GM18508 (cell line): ENCODE results near the gene NDUFB1.

Experiments
- ATAC-seq: cut with Tn5 transposase; IDR thresholded peaks from one replicate; pipeline ENCODE4 v1.9.1; 2021; ENCODE audit warnings: moderate number of reproducible peaks; ENCODE audit not compliant: insufficient read depth, unreplicated experiment

The NDUFB1 gene

DNA sequence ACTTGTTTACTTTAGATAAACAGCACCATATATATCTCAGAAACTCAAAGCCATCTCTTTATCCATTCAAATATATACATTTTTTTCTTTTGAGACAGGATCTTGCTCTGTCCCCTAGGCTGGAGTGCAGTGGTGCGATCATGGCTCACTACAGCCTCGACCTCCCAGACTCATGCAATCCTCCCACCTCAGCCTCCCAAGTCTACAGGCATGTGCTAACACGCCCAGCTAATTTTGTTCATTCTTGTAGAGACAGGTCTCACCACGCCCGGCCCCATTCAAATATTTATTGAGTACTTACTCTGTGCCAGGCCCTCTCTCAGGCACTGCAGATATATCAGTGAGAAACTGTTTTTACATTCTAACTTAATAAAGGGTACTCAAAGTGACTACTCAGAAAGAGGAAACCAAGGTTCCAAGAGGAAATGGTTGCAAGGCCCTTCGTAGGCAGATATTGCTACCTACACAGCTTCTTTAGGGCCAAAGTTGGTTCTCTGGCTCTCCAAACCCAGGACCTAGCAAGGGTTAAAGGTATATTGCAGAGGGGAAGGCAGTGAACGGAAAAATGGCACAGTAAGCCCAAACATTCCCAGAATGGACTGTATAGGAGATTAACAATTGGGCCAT lies 18.0 kb downstream of the NDUFB1 start:
- ATAC-seq = no peak

DNA sequence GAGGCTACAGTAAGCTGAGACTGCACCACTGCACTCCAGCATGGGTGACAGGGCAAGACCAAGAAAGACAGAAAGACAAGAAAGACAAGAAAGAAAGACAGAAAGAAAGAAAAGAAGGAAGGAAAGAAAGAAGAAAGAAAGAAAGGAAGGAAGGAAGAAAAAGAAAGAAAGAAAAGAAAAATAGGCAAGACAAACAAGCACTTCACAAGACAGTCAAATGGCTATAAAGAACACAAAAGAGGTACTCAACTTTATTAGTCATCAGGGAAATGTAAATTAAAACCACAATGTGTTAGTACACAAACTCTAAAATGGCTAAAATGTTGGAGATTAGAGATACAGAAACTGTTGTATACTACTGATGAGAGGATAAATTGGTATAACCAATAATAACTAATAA lies 21.7 kb downstream of the NDUFB1 start:
- ATAC-seq = no peak

DNA sequence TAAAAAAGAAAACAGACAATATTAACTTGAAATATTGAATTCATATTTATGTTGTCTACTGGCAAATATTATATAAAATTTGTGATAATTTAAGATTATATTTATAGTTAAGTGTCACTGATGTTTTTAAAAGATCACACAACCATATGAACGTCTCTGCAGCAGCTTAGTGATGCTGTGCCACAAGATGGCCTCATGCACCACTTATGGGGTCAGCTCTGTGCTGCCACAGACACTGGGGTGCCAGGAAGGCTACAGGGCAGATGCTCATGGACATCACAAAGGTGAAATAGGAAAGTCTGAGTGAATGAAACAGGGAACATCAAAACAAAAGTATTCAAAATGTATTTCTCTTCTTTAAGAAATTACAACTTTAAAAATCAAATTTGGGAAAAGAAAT lies 28.2 kb downstream of the NDUFB1 start:
- ATAC-seq = no peak

DNA sequence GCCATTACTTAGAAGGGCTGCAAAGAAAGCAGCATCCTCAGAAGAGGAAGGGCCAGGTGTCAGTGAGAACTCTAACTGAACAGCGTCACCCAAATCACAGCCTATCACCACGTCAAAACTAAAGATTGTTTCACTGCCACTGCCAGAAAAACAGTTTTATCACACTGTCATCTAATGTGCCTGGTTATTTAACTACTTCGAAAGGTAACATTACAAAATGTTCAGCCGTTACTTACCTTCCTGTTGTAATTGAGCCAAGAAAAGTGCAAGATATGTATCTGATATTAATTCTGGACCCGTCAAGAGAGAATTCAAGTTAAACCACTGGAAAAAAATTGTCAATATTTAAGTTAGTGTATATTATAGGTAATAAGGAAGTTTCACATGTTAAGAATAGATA lies 33.0 kb downstream of the NDUFB1 start:
- no peak for ATAC-seq

DNA sequence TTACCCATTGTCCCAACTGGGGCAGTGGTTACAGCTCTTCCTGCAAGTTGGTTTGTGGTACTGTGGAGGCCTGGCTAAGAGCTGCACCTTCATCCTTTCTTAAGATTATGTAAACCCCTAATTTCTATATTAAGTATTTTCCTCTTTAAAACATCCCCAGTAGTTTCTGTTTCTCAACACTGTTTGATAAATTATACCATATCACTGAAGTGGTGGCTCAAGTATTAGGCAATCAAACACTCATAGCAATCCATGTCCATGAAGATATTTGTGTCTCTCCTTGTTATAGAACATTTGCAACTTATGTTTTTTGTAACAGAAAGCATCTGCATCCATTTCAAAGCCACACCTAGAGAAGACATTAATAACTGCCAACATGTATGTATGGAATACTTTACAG lies 47.0 kb downstream of the NDUFB1 start:
- no peak for ATAC-seq
